Thymus (tissue), 11 donors: ENCODE results near the gene CDKN2A. TPM values are rescaled to one million over a fixed set of nuclear protein-coding genes. Genes with fewer than 3 reads are reported as not detected.

Experiments
- DNase-seq, 9 donors: peaks; one replicate each; pipeline ENCODE4 v3.0.0-alpha.2; 2013; ENCODE audit warnings: low spot score in 9 of 9, low read depth in 6 of 9, missing footprints in 1 of 9
- H3K27ac ChIP-seq, 2 donors: one replicate each; pipeline ENCODE4 v1.5.1; 2013; ENCODE audit warnings: control low read depth in 1 of 2, low read depth in 1 of 2, low read length in 1 of 2, mild to moderate bottlenecking in 1 of 2, moderate library complexity in 1 of 2
- H3K27me3 ChIP-seq, 2 donors: one replicate each; pipeline ENCODE4 v1.5.1; 2013; ENCODE audit warnings: low read length in 1 of 2; ENCODE audit not compliant: control insufficient read depth in 2 of 2, insufficient read depth in 1 of 2
- H3K36me3 ChIP-seq, 2 donors: one replicate each; pipeline ENCODE4 v1.5.1; 2013; ENCODE audit warnings: low read length in 1 of 2, mild to moderate bottlenecking in 1 of 2, moderate library complexity in 1 of 2; ENCODE audit not compliant: control insufficient read depth in 2 of 2, insufficient read depth in 2 of 2
- H3K4me1 ChIP-seq, 2 donors: one replicate each; pipeline ENCODE4 v1.5.1; 2013; ENCODE audit warnings: low read length in 2 of 2; ENCODE audit not compliant: control insufficient read depth in 2 of 2, insufficient read depth in 2 of 2
- H3K4me3 ChIP-seq, 2 donors: one replicate each; pipeline ENCODE4 v1.5.1; 2013; ENCODE audit warnings: low read length in 2 of 2, control low read depth in 1 of 2, mild to moderate bottlenecking in 1 of 2
- H3K9me3 ChIP-seq, 2 donors: one replicate each; pipeline ENCODE4 v1.5.1; 2013; ENCODE audit warnings: low read length in 1 of 2, mild to moderate bottlenecking in 1 of 2; ENCODE audit not compliant: control insufficient read depth in 2 of 2, insufficient read depth in 1 of 2
- WGBS: extraction: QIAGEN DNeasy Blood & Tissue Kit; methylation state at CpG from one replicate; pipeline ENCODE4 v1.1.7; 2013; 5-methylcytosine and 5-hydroxymethylcytosine counted together
- polyA plus RNA-seq: library from polyadenylated mRNA; stranded (reverse); fragments of 200-250 nt; gene quantifications from one replicate; pipeline ENCODE4 v1.2.3, GENCODE V29; 2013
- total RNA-seq: library from RNA; stranded (reverse); fragments of 120-200 nt; gene quantifications from one replicate; pipeline ENCODE4 v1.2.4, GENCODE V29; 2013
- donor health status: healthy.

Gene CDKN2A
- total and polyA plus RNA-seq, 2 donors, result 1.6 to 5.3 TPM

DNA sequence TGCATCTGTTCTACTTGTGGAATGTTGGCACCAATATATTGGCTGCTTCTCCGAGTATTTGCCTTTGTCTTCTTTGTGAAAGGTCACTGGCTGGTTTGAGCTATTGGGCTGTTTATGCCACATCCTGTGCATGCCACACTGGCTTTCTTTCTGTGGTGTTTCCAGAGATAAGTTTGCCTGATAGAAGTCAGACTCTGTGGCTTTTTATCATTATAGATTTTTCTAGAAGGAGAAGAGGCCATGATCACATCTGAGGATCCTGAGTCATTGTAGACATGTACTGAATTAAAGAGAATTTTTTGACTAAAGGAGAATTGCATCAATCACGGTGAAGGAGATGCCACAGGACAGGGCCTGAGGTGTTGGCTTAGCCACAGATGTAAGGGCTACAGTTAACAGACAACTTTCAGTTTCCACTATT, 41.4 kb upstream of the CDKN2A start:
- 88% methylated on average over 2 of the region's 2 CpGs for WGBS
- Histone ChIP-seq H3K27ac (no peak overlapping the region), H3K4me3 (no peak overlapping the region), H3K9me3 (no peaks in the 10 kb centered on the region), H3K4me1 (no peaks in the 10 kb centered on the region), H3K36me3 (no peaks in the 10 kb centered on the region), H3K27me3 (no peaks in the 10 kb centered on the region)
- DNase-seq, result no peak

DNA sequence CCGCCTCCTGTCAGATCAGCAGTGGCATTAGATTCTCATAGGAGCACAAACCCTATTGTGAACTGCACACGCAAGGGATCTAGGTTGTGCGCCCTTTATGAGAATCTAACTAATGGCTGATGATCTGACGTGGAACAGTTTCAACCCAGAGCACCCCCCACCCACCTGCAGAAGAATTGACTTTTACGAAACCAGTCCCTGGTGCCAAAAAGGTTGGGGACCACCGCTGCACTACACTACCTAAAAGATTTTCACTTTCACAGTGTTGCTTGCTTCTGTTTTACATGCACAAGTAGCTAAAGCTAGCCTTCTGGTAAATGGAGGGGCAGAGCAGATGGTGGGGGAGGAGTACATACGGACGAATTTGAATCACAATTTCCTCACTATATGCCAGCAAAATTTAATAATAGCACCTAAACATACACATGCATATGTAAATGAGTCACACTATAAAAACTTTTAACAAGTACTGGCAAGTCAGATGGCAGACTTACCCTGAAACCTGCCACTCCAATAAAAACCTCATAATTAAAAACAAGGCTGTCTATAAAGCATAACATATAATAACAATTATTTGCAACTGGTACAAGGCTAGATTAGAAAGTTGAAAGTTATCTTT, 38.9 kb upstream of the CDKN2A start:
- H3K27me3 ChIP-seq, result no peaks in the 10 kb centered on the region
- H3K4me1 ChIP-seq, result no peaks in the 10 kb centered on the region
- H3K9me3 ChIP-seq, result no peaks in the 10 kb centered on the region
- no peak overlapping the region for H3K27ac ChIP-seq
- H3K36me3 ChIP-seq, result no peaks in the 10 kb centered on the region
- WGBS, result 77% methylated on average over 8 of the region's 8 CpGs
- H3K4me3 ChIP-seq, result no peak overlapping the region
- DNase-seq, result no peak

DNA sequence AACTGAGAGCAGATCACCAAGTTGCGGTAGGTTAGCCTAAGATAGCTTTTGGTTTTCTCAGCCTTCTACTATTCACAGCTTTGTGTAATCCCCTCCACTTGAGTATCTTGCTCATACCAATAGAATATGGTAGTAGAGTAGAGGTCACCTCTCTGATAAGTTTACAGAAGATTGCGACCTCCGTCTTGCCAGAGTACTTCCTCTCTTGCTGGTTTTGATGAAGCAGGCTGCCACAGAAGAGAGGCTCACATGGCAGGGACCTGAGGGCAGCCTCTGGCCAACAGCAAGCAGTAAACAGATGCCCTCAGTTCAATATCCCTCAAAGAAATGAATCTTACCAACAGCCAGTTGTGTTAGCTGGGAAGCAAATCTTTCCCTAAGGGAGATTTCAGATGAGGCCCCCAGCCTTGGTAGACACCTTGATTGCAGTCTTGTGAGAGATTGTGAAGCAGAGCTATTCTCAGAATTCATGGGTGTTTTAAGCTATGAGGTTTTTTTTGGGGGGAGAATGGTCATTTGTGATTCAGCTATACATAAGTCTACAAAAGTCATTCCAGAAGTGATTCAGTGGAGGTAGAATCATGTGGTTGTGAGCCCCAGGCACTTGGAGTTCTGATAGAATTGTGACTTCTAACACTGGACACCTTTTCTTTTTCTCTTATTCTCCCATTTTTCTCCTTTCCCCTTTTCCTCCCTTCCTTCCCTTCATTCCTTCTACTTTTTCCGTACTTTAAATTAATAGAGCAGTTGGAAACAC, 37.6 kb upstream of the CDKN2A start:
- no peaks in the 10 kb centered on the region for H3K4me1 ChIP-seq
- no peak for DNase-seq
- 66% methylated on average over 4 of the region's 4 CpGs for WGBS

GRCh38 chr9:22030101-22030598, 36.0 kb upstream of the CDKN2A start:
- Histone ChIP-seq H3K4me3 (no peak overlapping the region), H3K27me3 (peaks cover 0 to 2% of the 10 kb centered on the region in 2 donors), H3K27ac (no peak overlapping the region), H3K36me3 (no peaks in the 10 kb centered on the region), H3K9me3 (no peaks in the 10 kb centered on the region), H3K4me1 (no peaks in the 10 kb centered on the region)
- WGBS, result 3% methylated on average over 1 of the region's 1 CpG
- no peak for DNase-seq

More for the DNA sequence above, 37.6 kb upstream of the CDKN2A start:
- Histone ChIP-seq H3K27me3 (no peaks in the 10 kb centered on the region), H3K36me3 (no peaks in the 10 kb centered on the region), H3K9me3 (no peaks in the 10 kb centered on the region), H3K4me3 (no peak overlapping the region), H3K27ac (no peak overlapping the region)

GRCh38 chr9:22029231-22029630, 35.0 kb upstream of the CDKN2A start:
- Histone ChIP-seq H3K27me3 (peaks cover 0 to 3% of the 10 kb centered on the region in 2 donors), H3K36me3 (no peaks in the 10 kb centered on the region), H3K27ac (no peak overlapping the region), H3K9me3 (no peaks in the 10 kb centered on the region), H3K4me1 (no peaks in the 10 kb centered on the region), H3K4me3 (no peak overlapping the region)
- DNase-seq, result no peak
- 83% methylated on average over 4 of the region's 4 CpGs for WGBS

DNA sequence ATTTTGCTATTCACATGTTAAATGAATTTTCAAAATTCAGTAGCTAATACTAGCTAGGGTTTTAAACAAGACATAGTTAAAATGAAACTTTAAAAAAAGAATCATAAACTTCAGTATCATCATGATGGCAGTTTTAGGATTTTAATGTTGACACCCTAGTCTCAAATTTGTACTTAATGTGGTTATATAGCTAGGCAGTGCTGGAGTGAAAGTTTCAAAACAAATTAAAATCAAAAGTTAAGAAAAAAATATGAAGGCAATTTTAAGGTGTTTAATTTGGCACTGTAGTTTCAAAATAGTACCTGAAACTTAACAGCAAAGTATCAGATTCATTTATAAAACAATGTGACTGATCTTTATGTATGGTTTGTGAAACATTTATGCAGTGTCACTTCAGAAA, 34.2 kb upstream of the CDKN2A start:
- no peaks in the 10 kb centered on the region for H3K36me3 ChIP-seq
- DNase-seq, result no peak
- no peaks in the 10 kb centered on the region for H3K4me1 ChIP-seq

GRCh38 chr9:22026696-22027095, 32.5 kb upstream of the CDKN2A start:
- Histone ChIP-seq H3K9me3 (no peaks in the 10 kb centered on the region), H3K27me3 (peaks cover 0 to 5% of the 10 kb centered on the region in 2 donors), H3K4me1 (no peaks in the 10 kb centered on the region), H3K4me3 (no peak overlapping the region), H3K36me3 (no peaks in the 10 kb centered on the region), H3K27ac (no peak overlapping the region)
- WGBS, result 57% methylated on average over 6 of the region's 6 CpGs
- DNase-seq, result no peak

More for the DNA sequence above, 34.2 kb upstream of the CDKN2A start:
- no peak overlapping the region for H3K4me3 ChIP-seq
- H3K27me3 ChIP-seq, result peaks cover 0 to 5% of the 10 kb centered on the region in 2 donors
- H3K9me3 ChIP-seq, result no peaks in the 10 kb centered on the region
- no peak overlapping the region for H3K27ac ChIP-seq

GRCh38 chr9:22022396-22022795, 28.2 kb upstream of the CDKN2A start:
- H3K36me3 ChIP-seq, result no peaks in the 10 kb centered on the region
- DNase-seq, result no peak
- peaks cover 2 to 5% of the 10 kb centered on the region in 2 donors for H3K27me3 ChIP-seq
- no peak overlapping the region for H3K4me3 ChIP-seq
- no peaks in the 10 kb centered on the region for H3K9me3 ChIP-seq
- no peaks in the 10 kb centered on the region for H3K4me1 ChIP-seq
- H3K27ac ChIP-seq, result no peak overlapping the region
- 98% methylated on average over 3 of the region's 3 CpGs for WGBS

- 26% methylated on average over 13 of the region's 13 CpGs for WGBS
- DNase-seq, result peak in 4 of 9 donors; percentile 40 to 72 (median 57)
These were observed 16.9 kb upstream of the CDKN2A start for GRCh38 chr9:22010866-22011625.

More at GRCh38 chr9:22010866-22011625, 16.9 kb upstream of the CDKN2A start:
- no peak overlapping the region for H3K4me3 ChIP-seq
- no peaks in the 10 kb centered on the region for H3K9me3 ChIP-seq
- H3K36me3 ChIP-seq, result no peaks in the 10 kb centered on the region
- peaks cover 2 to 8% of the 10 kb centered on the region in 2 donors for H3K4me1 ChIP-seq
- H3K27ac ChIP-seq, result no peak overlapping the region
- H3K27me3 ChIP-seq, result peaks cover 34 to 56% of the 10 kb centered on the region in 2 donors
